HFFc6 (cell line): Measurements from ENCODE around the gene ZNF554. TPM values are rescaled to one million over a fixed set of nuclear protein-coding genes. Genes with fewer than 3 reads are reported as not detected.
A peak's percentile ranks its signal among the peaks of the same experiment; 100 is the strongest.

ENCODE experiments used
- DNase-seq: peaks from one replicate; pipeline ENCODE4 v3.0.0-alpha.2; 2018
- H3K27ac Mint-ChIP-seq: 2 replicates; pipeline ENCODE4 v1.8.0; 2020; ENCODE audit warnings: mild to moderate bottlenecking, mixed read lengths
- H3K27me3 Mint-ChIP-seq: 2 replicates; pipeline ENCODE4 v1.8.0; 2021; ENCODE audit warnings: mild to moderate bottlenecking, moderate library complexity, mixed read lengths; ENCODE audit not compliant: insufficient read depth
- H3K36me3 Mint-ChIP-seq: 2 replicates; pipeline ENCODE4 v1.8.0; 2021; ENCODE audit warnings: low read depth, mixed read lengths
- H3K4me1 Mint-ChIP-seq: 2 replicates; pipeline ENCODE4 v1.8.0; 2020; ENCODE audit warnings: low read depth, mixed read lengths
- H3K4me3 Mint-ChIP-seq: 2 replicates; pipeline ENCODE4 v1.8.0; 2020; ENCODE audit warnings: mild to moderate bottlenecking, moderate library complexity, mixed read lengths
- H3K9me3 Mint-ChIP-seq: 2 replicates; pipeline ENCODE4 v1.8.0; 2020; ENCODE audit warnings: mild to moderate bottlenecking, mixed read lengths
- CTCF ChIP-seq: fragments of 200-600 bp; sonication (generic); IDR thresholded peaks from 2 replicates; pipeline ENCODE4 v1.5.0; 2021; ENCODE audit warnings: antibody characterized with exemption, mild to moderate bottlenecking
- total RNA-seq, 6 experiments: library from RNA; stranded (reverse); fragmentation: NEBNext Ultra II Directional; extraction: Animal tissue kit (Norgen Biotek cat#: 25700); gene quantifications; 2 replicates in 1 of 6; 3 replicates in 5 of 6; pipeline ENCODE4 v1.2.3, GENCODE V29; 2021

ZNF554 gene
- total RNA-seq, 6 experiments from 2014 or later, result 1.6 to 2.4 (median 2.2) TPM

GRCh38 chr19:2883686-2884439, 64.2 kb downstream of the ZNF554 start:
- H3K4me3 Mint-ChIP-seq, result peak overlapping the region; percentile 5; the same call in 1 of the 2 replicates
- no peak for DNase-seq
- no peaks in the 10 kb centered on the region; the same call in 1 of the 2 replicates for H3K27me3 Mint-ChIP-seq
- peaks cover 10% of the 10 kb centered on the region for H3K9me3 Mint-ChIP-seq
- no peak overlapping the region for H3K27ac Mint-ChIP-seq
- no peak for TF ChIP-seq CTCF
- peaks cover 7% of the 10 kb centered on the region; the same call in 1 of the 2 replicates for H3K4me1 Mint-ChIP-seq
- no peaks in the 10 kb centered on the region for H3K36me3 Mint-ChIP-seq

- H3K4me3 Mint-ChIP-seq, result no peak overlapping the region
- no peaks in the 10 kb centered on the region; the same call in 1 of the 2 replicates for H3K27me3 Mint-ChIP-seq
- no peak overlapping the region for H3K27ac Mint-ChIP-seq
- H3K9me3 Mint-ChIP-seq, result peaks cover 4% of the 10 kb centered on the region; the same call in 1 of the 2 replicates
- no peak for DNase-seq
- peaks cover 11% of the 10 kb centered on the region for H3K4me1 Mint-ChIP-seq
- no peaks in the 10 kb centered on the region for H3K36me3 Mint-ChIP-seq
- no peak for TF ChIP-seq CTCF
These were observed 66.1 kb downstream of the ZNF554 start for GRCh38 chr19:2885736-2886135.

Other genes with a start within 250 kb of the ZNF554 start
- under 1 TPM in 5 of 6 experiments, not detected in 1; 0.09 to 0.29 (median 0.11) TPM for gene GNG7, start 117.2 kb upstream of the ZNF554 start, total RNA-seq
- gene DIRAS1, start 98.5 kb upstream of the ZNF554 start, total RNA-seq, result 10 to 100 TPM; 10.6 to 21.6 (median 12.7) TPM
- 10 to 100 TPM; 39.2 to 49.1 (median 42.5) TPM for gene SLC39A3, start 79.9 kb upstream of the ZNF554 start, total RNA-seq
- gene SGTA, start 36.6 kb upstream of the ZNF554 start, total RNA-seq, result 10 to 100 TPM; 60.7 to 68.1 (median 62.8) TPM
- 100 to 1,000 TPM in 1 of 6 experiments, 10 to 100 TPM in 5; 83.7 to 114 (median 94.3) TPM for gene THOP1, start 34.4 kb upstream of the ZNF554 start, total RNA-seq
- 1 to 10 TPM; 3.7 to 5.6 (median 3.8) TPM for gene ZNF555, start 21.6 kb downstream of the ZNF554 start, total RNA-seq
- gene ZNF556, start 47.5 kb downstream of the ZNF554 start, total RNA-seq, result not detected
- 1 to 10 TPM; 1.7 to 2.4 (median 1.8) TPM for gene ZNF57, start 81.1 kb downstream of the ZNF554 start, total RNA-seq
- 1 to 10 TPM; 1.7 to 2.6 (median 2.2) TPM for gene ZNF77, start 125.1 kb downstream of the ZNF554 start, total RNA-seq
- 1 to 10 TPM in 5 of 6 experiments, under 1 TPM in 1; 0.82 to 3.0 (median 1.2) TPM for gene TLE6, start 157.7 kb downstream of the ZNF554 start, total RNA-seq
- under 1 TPM in 4 of 6 experiments, not detected in 2; 0.15 to 0.67 (median 0.46) TPM for gene TLE2, start 209.4 kb downstream of the ZNF554 start, total RNA-seq
- 100 to 1,000 TPM; 332 to 383 (median 356) TPM for gene TLE5, start 242.6 kb downstream of the ZNF554 start, total RNA-seq